A673 (cell line): Measurements from ENCODE around the gene SPATA33. TPM values are rescaled to one million over a fixed set of nuclear protein-coding genes. Genes with fewer than 3 reads are reported as not detected.

Experiments used
- BruUV-seq: library from RNA; stranded (reverse); fragments of 400-500 nt; replicated peaks from 2 replicates; lab custom pipeline; 2021; lab: Mats Ljungman, UMichigan
- CTCF ChIA-PET: fragments of 300-600 bp; sonication (Branson Sonifier 250); formaldehyde crosslinking; loops from one replicate; lab custom pipeline; 2022; ENCODE audit warnings: antibody characterized with exemption; lab: Charles Lee
- POLR2A ChIA-PET: fragments of 300-600 bp; sonication (Branson Sonifier 250); formaldehyde crosslinking; loops from one replicate; lab custom pipeline; 2022; ENCODE audit warnings: antibody characterized with exemption; ENCODE audit not compliant: low non-redundant PET; lab: Charles Lee
- DNase-seq: peaks from one replicate; pipeline ENCODE4 v3.0.0-alpha.2; 2015; ENCODE audit warnings: low spot score
- H3K27ac ChIP-seq: fragments of 200-600 bp; sonication (generic); 2 replicates; pipeline ENCODE4 v1.5.1; 2016; ENCODE audit warnings: mixed run types, low read depth, mild to moderate bottlenecking, mixed read lengths, antibody characterized with exemption, low read length; ENCODE audit not compliant: poor library complexity, severe bottlenecking
- H3K27me3 ChIP-seq: fragments of 200-600 bp; sonication (generic); replicated peaks from 2 replicates; pipeline ENCODE4 v1.6.1; 2017; ENCODE audit warnings: mixed run types, low read depth, mild to moderate bottlenecking, mixed read lengths, antibody characterized with exemption, low read length; ENCODE audit not compliant: insufficient read depth, poor library complexity
- H3K36me3 ChIP-seq: fragments of 200-600 bp; sonication (generic); 2 replicates; pipeline ENCODE4 v1.6.1; 2016; ENCODE audit warnings: mixed run types, mild to moderate bottlenecking, mixed read lengths, antibody characterized with exemption, low read length; ENCODE audit not compliant: insufficient read depth, poor library complexity, severe bottlenecking
- H3K4me1 ChIP-seq: fragments of 200-600 bp; sonication (generic); 2 replicates; pipeline ENCODE4 v1.6.1; 2017; ENCODE audit warnings: mixed run types, mild to moderate bottlenecking, mixed read lengths, antibody characterized with exemption, low read length; ENCODE audit not compliant: insufficient read depth, poor library complexity, severe bottlenecking
- H3K4me3 ChIP-seq: fragments of 200-600 bp; sonication (generic); 2 replicates; pipeline ENCODE4 v1.5.1; 2016; ENCODE audit warnings: low read depth, mixed run types, mild to moderate bottlenecking, mixed read lengths, low read length; ENCODE audit not compliant: poor library complexity, severe bottlenecking
- H3K9me3 ChIP-seq: fragments of 200-600 bp; sonication (generic); 2 replicates; pipeline ENCODE4 v1.6.1; 2016; ENCODE audit warnings: mixed run types, low read depth, mild to moderate bottlenecking, mixed read lengths, antibody characterized with exemption, low read length; ENCODE audit not compliant: poor library complexity, severe bottlenecking
- EZH2 ChIP-seq: fragments of 200-600 bp; sonication (generic); IDR thresholded peaks from 2 replicates; pipeline ENCODE4 v1.6.1; 2017; ENCODE audit warnings: borderline replicate concordance, low read depth, mild to moderate bottlenecking, mixed read lengths, antibody characterized with exemption, low read length; ENCODE audit not compliant: poor library complexity, severe bottlenecking
- intact Hi-C: fragments of 100-400 bp; cut with micrococcal nuclease; formaldehyde crosslinking; loops from one replicate; pipeline ENCODE4 v1.10.0; 2022; ENCODE audit not compliant: unreplicated experiment
- total RNA-seq: library from RNA; stranded (reverse); gene quantifications from 2 replicates; pipeline ENCODE4 v1.2.3, GENCODE V29; 2021
- TF ChIP-seq, protein P1 (sequence below): fragments of 300-800, 200-600 bp; sonication (generic); conservative IDR thresholded peaks from 2 replicates; pipeline ENCODE4 v1.5.1; 2017; ENCODE audit warnings: low read depth, mild to moderate bottlenecking, antibody characterized with exemption, low read length, moderate library complexity, mixed read lengths

The SPATA33 gene
- total RNA-seq, 1 experiment from 2014 or later: 46.7 TPM

DNA sequence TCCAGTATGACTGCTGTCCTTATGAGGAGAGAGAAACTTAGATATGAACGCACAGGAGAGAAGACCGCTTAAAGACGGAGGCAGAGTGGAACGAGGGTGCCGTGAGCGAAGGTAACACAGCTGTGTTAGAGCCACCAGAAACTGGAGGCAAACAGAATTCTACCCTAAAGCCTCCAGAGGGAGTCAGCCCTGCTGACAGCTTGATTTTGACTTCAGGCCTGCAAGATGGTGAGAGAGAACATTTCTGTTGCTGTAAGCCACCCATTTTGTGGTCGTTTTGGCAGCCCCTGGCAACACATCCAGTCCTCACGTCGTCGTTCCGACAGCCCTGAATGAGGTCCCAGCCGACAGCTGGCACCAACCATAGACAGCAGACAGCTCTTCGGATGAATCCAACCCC is 46.6 kb downstream of the SPATA33 start:
- intact Hi-C loops: loop anchor here (10.0 kb wide), 2 partner anchors 161 to 211 kb away; partner anchors contain the start of gene MC1R
- no peak for DNase-seq
- TF ChIP-seq, protein P1, sequence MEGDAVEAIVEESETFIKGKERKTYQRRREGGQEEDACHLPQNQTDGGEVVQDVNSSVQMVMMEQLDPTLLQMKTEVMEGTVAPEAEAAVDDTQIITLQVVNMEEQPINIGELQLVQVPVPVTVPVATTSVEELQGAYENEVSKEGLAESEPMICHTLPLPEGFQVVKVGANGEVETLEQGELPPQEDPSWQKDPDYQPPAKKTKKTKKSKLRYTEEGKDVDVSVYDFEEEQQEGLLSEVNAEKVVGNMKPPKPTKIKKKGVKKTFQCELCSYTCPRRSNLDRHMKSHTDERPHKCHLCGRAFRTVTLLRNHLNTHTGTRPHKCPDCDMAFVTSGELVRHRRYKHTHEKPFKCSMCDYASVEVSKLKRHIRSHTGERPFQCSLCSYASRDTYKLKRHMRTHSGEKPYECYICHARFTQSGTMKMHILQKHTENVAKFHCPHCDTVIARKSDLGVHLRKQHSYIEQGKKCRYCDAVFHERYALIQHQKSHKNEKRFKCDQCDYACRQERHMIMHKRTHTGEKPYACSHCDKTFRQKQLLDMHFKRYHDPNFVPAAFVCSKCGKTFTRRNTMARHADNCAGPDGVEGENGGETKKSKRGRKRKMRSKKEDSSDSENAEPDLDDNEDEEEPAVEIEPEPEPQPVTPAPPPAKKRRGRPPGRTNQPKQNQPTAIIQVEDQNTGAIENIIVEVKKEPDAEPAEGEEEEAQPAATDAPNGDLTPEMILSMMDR: no peak
- TF ChIP-seq EZH2: no peak
- H3K27me3 ChIP-seq: no peaks in the 10 kb centered on the region
- no TSS peak for BruUV-seq
- H3K4me1 ChIP-seq: peaks cover 10% of the 10 kb centered on the region
- no peak overlapping the region for H3K27ac ChIP-seq
- H3K4me3 ChIP-seq: no peak overlapping the region
- no peaks in the 10 kb centered on the region for H3K36me3 ChIP-seq
- ChIA-PET POLR2A (no interaction called here), CTCF (no interaction called here)
- no peaks in the 10 kb centered on the region for H3K9me3 ChIP-seq

DNA sequence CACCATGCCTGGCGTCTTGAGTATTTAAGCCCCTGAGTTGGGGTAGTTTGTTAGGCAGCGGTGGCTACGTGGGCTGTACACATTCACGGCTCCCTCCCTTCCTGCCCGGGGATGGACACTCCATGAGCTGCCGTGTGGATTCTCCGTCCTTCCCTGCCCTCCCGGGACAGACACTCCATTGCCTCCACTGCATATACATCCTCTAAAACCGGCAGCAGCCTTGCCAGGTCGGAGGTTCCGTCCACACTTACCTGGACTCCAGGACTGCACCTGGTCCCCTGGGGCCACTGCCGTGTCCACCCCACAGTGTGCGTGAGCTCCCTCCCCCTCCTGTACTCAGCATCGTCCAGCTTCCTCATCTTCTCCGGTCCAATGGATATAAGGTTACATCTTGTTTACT is 47.4 kb downstream of the SPATA33 start:
- no peaks in the 10 kb centered on the region for H3K27me3 ChIP-seq
- TF ChIP-seq, protein P1: no peak
- no peak for TF ChIP-seq EZH2
- no peak for DNase-seq
- no peak overlapping the region for H3K27ac ChIP-seq
- H3K4me3 ChIP-seq: no peak overlapping the region
- intact Hi-C loops: loop anchor here (10.0 kb wide), 2 partner anchors 160 to 210 kb away; partner anchors contain the start of gene MC1R
- CTCF ChIA-PET: no interaction called here
- H3K4me1 ChIP-seq: peaks cover 7% of the 10 kb centered on the region
- POLR2A ChIA-PET: no interaction called here
- H3K9me3 ChIP-seq: no peaks in the 10 kb centered on the region
- no TSS peak for BruUV-seq
- H3K36me3 ChIP-seq: no peaks in the 10 kb centered on the region

DNA sequence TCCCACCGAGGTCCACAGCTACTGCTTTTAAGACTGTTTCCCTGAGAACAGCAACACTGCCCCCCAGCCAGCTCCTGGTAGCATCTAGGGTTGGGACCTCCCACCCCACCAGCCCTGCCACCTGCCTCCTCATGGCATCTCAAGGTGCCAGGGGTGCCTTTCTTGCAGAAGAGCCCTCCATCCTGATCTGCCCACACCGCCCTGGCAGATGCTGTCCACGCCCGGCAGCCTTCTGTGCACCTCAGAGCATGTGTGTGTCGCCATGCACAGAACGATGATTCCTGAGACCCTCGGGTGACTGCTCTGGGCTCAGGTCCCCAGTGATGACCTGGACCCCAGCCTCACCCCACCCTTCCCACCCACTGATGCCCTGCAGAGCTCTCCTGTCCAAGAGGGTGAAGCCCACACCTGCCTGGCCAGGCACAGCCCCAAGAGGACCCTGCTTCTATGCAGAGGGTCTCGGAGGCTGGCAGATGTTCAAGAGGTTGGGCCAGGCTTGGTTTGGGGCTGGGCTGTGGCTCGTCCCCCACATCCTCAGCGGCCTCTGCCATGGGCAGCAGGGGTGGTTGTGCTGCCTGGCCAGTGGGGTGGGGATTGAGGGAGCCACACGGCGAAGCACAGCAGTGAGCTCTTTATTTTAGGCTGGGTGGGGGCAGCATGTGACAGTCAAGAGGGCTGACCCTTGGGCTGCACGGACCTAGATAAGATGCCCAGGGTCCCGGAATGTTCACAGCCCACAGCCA is 49.1 kb downstream of the SPATA33 start:
- peak overlapping the region; percentile 32 for H3K4me3 ChIP-seq
- no peaks in the 10 kb centered on the region for H3K27me3 ChIP-seq
- no peaks in the 10 kb centered on the region for H3K9me3 ChIP-seq
- intact Hi-C loops: loop anchor here (10.0 kb wide), 2 partner anchors 158 to 208 kb away; partner anchors contain the start of gene MC1R
- ChIA-PET POLR2A (interaction anchor here (0.6 kb wide), 1 partner anchor 9 kb away, joined by 3 read pairs; no protein-coding TSS in a partner anchor), CTCF (interaction anchor here (0.5 to 1.5 kb wide), 6 partner anchors 13 to 218 kb away, joined by 3 to 9 read pairs (median 5); no protein-coding TSS in a partner anchor)
- TF ChIP-seq, protein P1: no peak
- TF ChIP-seq EZH2: no peak
- H3K36me3 ChIP-seq: no peaks in the 10 kb centered on the region
- no peak for DNase-seq
- no peaks in the 10 kb centered on the region for H3K4me1 ChIP-seq
- no peak overlapping the region for H3K27ac ChIP-seq
- BruUV-seq: no TSS peak
